WERI-Rb-1 (cell line): ENCODE measurements around the gene NIN.

Experiments used
- DNase-seq: peaks from one replicate; pipeline ENCODE4 v3.0.0-alpha.2; 2020
- H3K27ac ChIP-seq: fragments of 250-450 bp; sonication (Bioruptor Pico); 2 replicates; pipeline ENCODE4 v1.5.1; 2020; ENCODE audit warnings: mild to moderate bottlenecking, moderate library complexity
- H3K27me3 ChIP-seq: fragments of 250-450 bp; sonication (Bioruptor Pico); 2 replicates; pipeline ENCODE4 v1.5.1; 2021; ENCODE audit warnings: mild to moderate bottlenecking, low read depth, moderate library complexity; ENCODE audit not compliant: insufficient read depth, severe bottlenecking
- H3K36me3 ChIP-seq: fragments of 250-450 bp; sonication (Bioruptor Pico); 2 replicates; pipeline ENCODE4 v1.5.1; 2020; ENCODE audit warnings: mild to moderate bottlenecking, moderate library complexity
- H3K4me3 ChIP-seq: 2 replicates; pipeline ENCODE4 v1.5.1; 2011; ENCODE audit warnings: low read depth, mild to moderate bottlenecking, control low read depth, low read length
- H3K9me3 ChIP-seq: fragments of 250-450 bp; sonication (Bioruptor Pico); 2 replicates; pipeline ENCODE4 v1.5.1; 2021; ENCODE audit warnings: mild to moderate bottlenecking, moderate library complexity; ENCODE audit not compliant: severe bottlenecking
- TF ChIP-seq, protein P1 (sequence below): IDR thresholded peaks from 2 replicates; pipeline ENCODE4 v1.5.1; 2011; ENCODE audit warnings: low read depth, mild to moderate bottlenecking, control low read depth, inconsistent platforms, low read length

NIN gene

DNA sequence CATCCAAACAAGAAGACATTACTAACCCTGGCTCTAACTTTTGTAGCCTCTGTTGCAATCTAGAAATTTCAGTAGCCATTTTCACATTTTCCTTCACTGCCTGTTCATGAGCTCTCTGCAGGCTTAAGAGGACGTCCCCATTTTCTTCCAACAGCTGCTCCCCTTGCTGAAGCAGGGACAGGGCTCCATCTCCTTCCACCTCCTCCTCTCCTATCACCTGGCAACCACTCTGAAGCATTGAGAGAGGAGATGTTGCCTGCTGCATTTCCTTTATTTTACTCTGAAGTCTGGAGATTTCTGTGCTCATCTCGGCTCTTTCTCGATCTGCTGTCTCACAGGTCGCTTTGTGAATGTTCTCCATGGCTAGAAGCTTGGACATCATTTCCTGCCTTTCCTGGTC, 73.3 kb downstream of the NIN start:
- DNase-seq, result no peak
- H3K36me3 ChIP-seq, result peaks cover 78% of the 10 kb centered on the region
- no peak overlapping the region for H3K27ac ChIP-seq
- no peak overlapping the region for H3K4me3 ChIP-seq
- TF ChIP-seq, protein P1, sequence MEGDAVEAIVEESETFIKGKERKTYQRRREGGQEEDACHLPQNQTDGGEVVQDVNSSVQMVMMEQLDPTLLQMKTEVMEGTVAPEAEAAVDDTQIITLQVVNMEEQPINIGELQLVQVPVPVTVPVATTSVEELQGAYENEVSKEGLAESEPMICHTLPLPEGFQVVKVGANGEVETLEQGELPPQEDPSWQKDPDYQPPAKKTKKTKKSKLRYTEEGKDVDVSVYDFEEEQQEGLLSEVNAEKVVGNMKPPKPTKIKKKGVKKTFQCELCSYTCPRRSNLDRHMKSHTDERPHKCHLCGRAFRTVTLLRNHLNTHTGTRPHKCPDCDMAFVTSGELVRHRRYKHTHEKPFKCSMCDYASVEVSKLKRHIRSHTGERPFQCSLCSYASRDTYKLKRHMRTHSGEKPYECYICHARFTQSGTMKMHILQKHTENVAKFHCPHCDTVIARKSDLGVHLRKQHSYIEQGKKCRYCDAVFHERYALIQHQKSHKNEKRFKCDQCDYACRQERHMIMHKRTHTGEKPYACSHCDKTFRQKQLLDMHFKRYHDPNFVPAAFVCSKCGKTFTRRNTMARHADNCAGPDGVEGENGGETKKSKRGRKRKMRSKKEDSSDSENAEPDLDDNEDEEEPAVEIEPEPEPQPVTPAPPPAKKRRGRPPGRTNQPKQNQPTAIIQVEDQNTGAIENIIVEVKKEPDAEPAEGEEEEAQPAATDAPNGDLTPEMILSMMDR, result no peak
- no peaks in the 10 kb centered on the region for H3K27me3 ChIP-seq
- H3K9me3 ChIP-seq, result no peaks in the 10 kb centered on the region

DNA sequence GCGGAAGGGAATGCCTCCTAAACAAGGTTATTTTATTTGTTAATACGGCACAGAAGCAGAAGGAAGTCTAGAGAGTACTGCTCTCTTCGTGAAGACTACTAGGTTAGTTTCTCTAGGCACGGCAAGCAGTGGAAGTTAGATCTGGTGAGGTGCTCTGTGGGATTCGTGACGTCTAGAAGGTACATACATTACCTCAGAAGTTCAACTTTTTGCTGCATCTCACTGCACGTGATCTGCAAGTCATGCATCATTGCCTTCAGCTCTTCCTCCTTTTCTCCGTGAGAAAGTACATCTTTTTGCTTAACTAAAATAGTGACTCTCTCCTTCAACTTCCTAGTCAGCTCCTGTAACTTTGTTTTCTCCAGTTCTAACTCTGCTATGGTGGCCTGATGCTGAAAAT, 74.7 kb downstream of the NIN start:
- Histone ChIP-seq H3K36me3 (peaks cover 75% of the 10 kb centered on the region), H3K27me3 (no peaks in the 10 kb centered on the region), H3K27ac (no peak overlapping the region), H3K9me3 (no peaks in the 10 kb centered on the region), H3K4me3 (no peak overlapping the region)
- TF ChIP-seq, protein P1, result no peak
- DNase-seq, result no peak

DNA sequence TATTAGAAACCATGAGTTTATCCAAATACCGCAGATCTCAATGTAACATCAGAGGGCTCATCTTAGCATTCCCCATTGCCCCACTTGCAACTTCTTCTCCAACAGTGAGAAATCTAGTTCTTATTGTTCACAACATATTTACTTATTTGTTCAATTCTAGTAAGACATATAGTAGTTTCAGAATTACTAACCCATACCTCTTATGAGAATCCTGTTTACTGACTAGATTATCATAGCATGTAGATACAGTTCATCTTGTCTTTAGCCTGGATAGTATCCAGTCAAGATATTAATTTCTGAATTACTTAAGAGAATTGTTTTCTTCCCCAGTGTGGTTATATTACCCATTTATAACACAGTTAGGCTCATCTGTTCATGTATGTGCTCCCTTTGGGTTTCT, 80.6 kb downstream of the NIN start:
- Histone ChIP-seq H3K4me3 (no peak overlapping the region), H3K9me3 (no peaks in the 10 kb centered on the region), H3K36me3 (peaks cover 79% of the 10 kb centered on the region), H3K27me3 (no peaks in the 10 kb centered on the region), H3K27ac (no peak overlapping the region)
- TF ChIP-seq, protein P1, result no peak
- no peak for DNase-seq

DNA sequence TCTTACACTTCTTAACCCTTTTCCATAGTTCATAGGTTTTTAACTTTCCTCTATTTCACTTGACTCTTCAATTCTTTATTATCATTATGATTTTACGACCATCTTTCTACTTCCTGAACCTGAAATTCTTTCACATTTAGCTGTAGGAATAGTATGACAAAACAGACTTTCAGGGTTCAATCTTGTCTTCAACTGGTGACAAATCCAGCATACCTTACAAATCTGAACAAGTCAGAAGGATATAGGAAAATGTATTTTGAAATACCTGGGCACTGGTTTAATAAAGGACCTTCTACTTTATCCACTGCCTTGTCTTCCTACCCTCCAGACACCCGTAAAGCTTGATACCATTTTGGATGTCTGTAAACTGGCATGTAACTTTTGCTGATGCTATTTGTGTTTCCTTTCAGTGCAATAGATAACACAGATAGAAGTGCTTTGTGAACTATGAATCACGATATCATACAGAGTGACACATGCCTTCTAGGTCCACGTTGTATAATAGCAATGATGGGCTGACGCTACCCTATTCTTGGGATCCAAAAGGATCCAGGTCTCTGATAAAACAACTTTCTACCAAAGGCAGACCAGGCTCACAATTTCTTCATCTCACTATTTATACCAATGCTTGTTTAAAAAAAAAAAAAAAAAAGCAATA, 85.4 kb downstream of the NIN start:
- Histone ChIP-seq H3K36me3 (peaks cover 79% of the 10 kb centered on the region), H3K4me3 (no peak overlapping the region), H3K9me3 (no peaks in the 10 kb centered on the region), H3K27ac (no peak overlapping the region), H3K27me3 (no peaks in the 10 kb centered on the region)
- TF ChIP-seq, protein P1, result no peak
- DNase-seq, result no peak

DNA sequence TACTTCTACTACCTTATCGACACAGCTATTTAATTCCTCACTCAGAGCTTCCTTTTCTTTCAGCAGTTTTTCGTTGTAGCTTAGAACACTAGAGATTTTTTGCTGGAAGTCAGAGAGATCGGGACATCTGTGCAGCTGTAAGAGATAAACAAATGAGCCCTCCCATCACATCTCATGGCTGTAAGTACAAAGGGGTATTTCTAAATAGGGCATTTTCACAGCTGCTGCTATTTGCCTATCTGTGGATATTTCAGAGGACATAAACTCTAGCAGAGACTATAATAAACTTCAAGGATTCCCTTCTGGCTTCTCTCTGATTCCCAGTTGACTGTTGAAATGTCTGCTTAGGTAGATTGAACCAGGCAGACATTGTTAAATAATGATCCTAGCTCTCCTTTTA, 86.7 kb downstream of the NIN start:
- no peak overlapping the region for H3K4me3 ChIP-seq
- H3K36me3 ChIP-seq, result peaks cover 74% of the 10 kb centered on the region
- no peak for DNase-seq
- TF ChIP-seq, protein P1, result no peak
- no peaks in the 10 kb centered on the region for H3K9me3 ChIP-seq
- no peak overlapping the region for H3K27ac ChIP-seq
- no peaks in the 10 kb centered on the region for H3K27me3 ChIP-seq

DNA sequence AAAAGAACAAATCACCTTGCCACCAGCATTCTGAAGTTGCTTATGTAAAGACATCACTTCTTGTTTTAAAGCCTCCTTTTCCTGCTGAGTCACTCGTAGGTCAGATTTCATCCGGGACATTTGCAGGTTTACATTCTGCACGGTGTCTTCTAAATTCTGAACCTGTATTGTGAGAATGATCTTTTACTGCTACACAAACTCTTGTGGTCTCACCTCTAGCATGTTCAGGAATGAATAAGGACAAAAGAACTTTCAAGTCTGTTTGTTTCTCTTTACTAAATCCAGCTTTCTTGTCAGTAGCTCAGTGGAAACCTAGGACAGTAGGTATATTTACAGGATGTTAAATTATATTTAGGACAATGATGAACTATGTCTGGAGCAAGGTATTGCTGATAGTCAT, 89.4 kb downstream of the NIN start:
- Histone ChIP-seq H3K36me3 (peaks cover 78% of the 10 kb centered on the region), H3K27me3 (no peaks in the 10 kb centered on the region), H3K4me3 (no peak overlapping the region), H3K27ac (no peak overlapping the region), H3K9me3 (no peaks in the 10 kb centered on the region)
- DNase-seq, result no peak
- TF ChIP-seq, protein P1, result no peak
